ENCODE measurements around the gene MFAP3L. TPM values are rescaled to one million over a fixed set of nuclear protein-coding genes. Genes with fewer than 3 reads are reported as not detected.

Gene MFAP3L
- total RNA-seq, 1 donor from 2014 or later, result 6.3 TPM

- Mint-ChIP-seq H3K36me3 (ENCODE audit: low read depth, unreplicated experiment) (no peaks in the 10 kb centered on the region), H3K4me1 (ENCODE audit: unreplicated experiment) (no peaks in the 10 kb centered on the region), H3K4me3 (ENCODE audit: unreplicated experiment) (no peak overlapping the region), H3K9me3 (ENCODE audit: unreplicated experiment) (no peaks in the 10 kb centered on the region), H3K27ac (ENCODE audit: unreplicated experiment) (no peak overlapping the region), H3K27me3 (ENCODE audit: unreplicated experiment) (no peaks in the 10 kb centered on the region)
- no peak for TF ChIP-seq CTCF (IDR thresholded peaks at IDR 0.05; ENCODE audit: unreplicated experiment)
- DNase-seq (ENCODE audit: low spot score), result no peak
Observed at GRCh38 chr4:169971456-169972015, 54.7 kb downstream of the MFAP3L start.

GRCh38 chr4:169968999-169969398 is 57.2 kb downstream of the MFAP3L start:
- no peak overlapping the region for H3K4me3 Mint-ChIP-seq (ENCODE audit: unreplicated experiment)
- DNase-seq (ENCODE audit: low spot score), result no peak
- no peak overlapping the region for H3K27ac Mint-ChIP-seq (ENCODE audit: unreplicated experiment)
- H3K36me3 Mint-ChIP-seq (ENCODE audit: low read depth, unreplicated experiment), result no peaks in the 10 kb centered on the region
- no peaks in the 10 kb centered on the region for H3K9me3 Mint-ChIP-seq (ENCODE audit: unreplicated experiment)
- no peaks in the 10 kb centered on the region for H3K4me1 Mint-ChIP-seq (ENCODE audit: unreplicated experiment)
- H3K27me3 Mint-ChIP-seq (ENCODE audit: unreplicated experiment), result no peaks in the 10 kb centered on the region
- TF ChIP-seq CTCF (IDR thresholded peaks at IDR 0.05; ENCODE audit: unreplicated experiment), result no peak

GRCh38 chr4:169963998-169964397 is 62.2 kb downstream of the MFAP3L start:
- DNase-seq (ENCODE audit: low spot score), result no peak
- no peaks in the 10 kb centered on the region for H3K27me3 Mint-ChIP-seq (ENCODE audit: unreplicated experiment)
- H3K36me3 Mint-ChIP-seq (ENCODE audit: low read depth, unreplicated experiment), result no peaks in the 10 kb centered on the region
- H3K27ac Mint-ChIP-seq (ENCODE audit: unreplicated experiment), result no peak overlapping the region
- no peaks in the 10 kb centered on the region for H3K9me3 Mint-ChIP-seq (ENCODE audit: unreplicated experiment)
- no peaks in the 10 kb centered on the region for H3K4me1 Mint-ChIP-seq (ENCODE audit: unreplicated experiment)
- no peak overlapping the region for H3K4me3 Mint-ChIP-seq (ENCODE audit: unreplicated experiment)
- TF ChIP-seq CTCF (IDR thresholded peaks at IDR 0.05; ENCODE audit: unreplicated experiment), result no peak

- no peaks in the 10 kb centered on the region for H3K27me3 Mint-ChIP-seq (ENCODE audit: unreplicated experiment)
- H3K27ac Mint-ChIP-seq (ENCODE audit: unreplicated experiment), result no peak overlapping the region
- H3K4me3 Mint-ChIP-seq (ENCODE audit: unreplicated experiment), result no peak overlapping the region
- no peaks in the 10 kb centered on the region for H3K4me1 Mint-ChIP-seq (ENCODE audit: unreplicated experiment)
- DNase-seq (ENCODE audit: low spot score), result no peak
- no peaks in the 10 kb centered on the region for H3K36me3 Mint-ChIP-seq (ENCODE audit: low read depth, unreplicated experiment)
- no peak for TF ChIP-seq CTCF (IDR thresholded peaks at IDR 0.05; ENCODE audit: unreplicated experiment)
- no peaks in the 10 kb centered on the region for H3K9me3 Mint-ChIP-seq (ENCODE audit: unreplicated experiment)
Observed at GRCh38 chr4:169959254-169959653, 66.9 kb downstream of the MFAP3L start.

GRCh38 chr4:169958629-169959028 is 67.6 kb downstream of the MFAP3L start:
- no peak for DNase-seq (ENCODE audit: low spot score)
- H3K27me3 Mint-ChIP-seq (ENCODE audit: unreplicated experiment), result no peaks in the 10 kb centered on the region
- H3K27ac Mint-ChIP-seq (ENCODE audit: unreplicated experiment), result no peak overlapping the region
- no peak for TF ChIP-seq CTCF (IDR thresholded peaks at IDR 0.05; ENCODE audit: unreplicated experiment)
- no peaks in the 10 kb centered on the region for H3K9me3 Mint-ChIP-seq (ENCODE audit: unreplicated experiment)
- no peaks in the 10 kb centered on the region for H3K4me1 Mint-ChIP-seq (ENCODE audit: unreplicated experiment)
- H3K36me3 Mint-ChIP-seq (ENCODE audit: low read depth, unreplicated experiment), result no peaks in the 10 kb centered on the region
- H3K4me3 Mint-ChIP-seq (ENCODE audit: unreplicated experiment), result no peak overlapping the region
